Astrocyte (in vitro differentiated cells and primary cell): Measurements from ENCODE around the gene MTRF1L. TPM values are rescaled to one million over a fixed set of nuclear protein-coding genes. Genes with fewer than 3 reads are reported as not detected.

Source experiments
- DNase-seq: peaks from one replicate; pipeline ENCODE4 v3.0.0-alpha.2; 2010; ENCODE audit warnings: low read depth
- FAIRE-seq: peaks from 2 replicates; lab custom pipeline; 2011; peaks lifted over from hg19 to GRCh38; lab: Jason Lieb, UNC
- H2AFZ ChIP-seq: 2 replicates; pipeline ENCODE4 v1.6.0; 2012; ENCODE audit warnings: low read depth, low read length, inconsistent platforms
- H3K27ac ChIP-seq: 2 replicates; pipeline ENCODE4 v1.5.1; 2011; ENCODE audit warnings: low read depth, low read length, inconsistent platforms
- H3K27me3 ChIP-seq: 2 replicates; pipeline ENCODE4 v1.6.0; 2011; ENCODE audit warnings: low read length, inconsistent platforms; ENCODE audit not compliant: insufficient read depth
- H3K36me3 ChIP-seq: 2 replicates; pipeline ENCODE4 v1.5.1; 2011; ENCODE audit warnings: low read length, inconsistent platforms; ENCODE audit not compliant: insufficient read depth
- H3K4me1 ChIP-seq: 2 replicates; pipeline ENCODE4 v1.5.1; 2011; ENCODE audit warnings: low read length, inconsistent platforms; ENCODE audit not compliant: insufficient read depth
- H3K4me2 ChIP-seq: 2 replicates; pipeline ENCODE4 v1.6.0; 2012; ENCODE audit warnings: low read length, inconsistent platforms
- H3K4me3 ChIP-seq: 2 replicates; pipeline ENCODE4 v1.5.1; 2011; ENCODE audit warnings: low read depth, mild to moderate bottlenecking, low read length, inconsistent platforms; ENCODE audit not compliant: insufficient read depth
- H3K79me2 ChIP-seq: 2 replicates; pipeline ENCODE4 v1.6.0; 2012; ENCODE audit warnings: mild to moderate bottlenecking, low read length, inconsistent platforms; ENCODE audit not compliant: insufficient read depth
- H3K9ac ChIP-seq: 2 replicates; pipeline ENCODE4 v1.6.0; 2012; ENCODE audit warnings: mild to moderate bottlenecking, low read length, inconsistent platforms
- H3K9me3 ChIP-seq: 2 replicates; pipeline ENCODE4 v1.5.1; 2012; ENCODE audit warnings: low read depth, mild to moderate bottlenecking, low read length, inconsistent platforms; ENCODE audit not compliant: insufficient read depth
- H4K20me1 ChIP-seq: 2 replicates; pipeline ENCODE4 v1.6.0; 2012; ENCODE audit warnings: low read length, inconsistent platforms; ENCODE audit not compliant: insufficient read depth
- H3K27ac Mint-ChIP-seq: one replicate; pipeline ENCODE4 v1.8.0; 2021; ENCODE audit warnings: mild to moderate bottlenecking, mixed read lengths; ENCODE audit not compliant: unreplicated experiment
- H3K27me3 Mint-ChIP-seq: one replicate; pipeline ENCODE4 v1.8.0; 2021; ENCODE audit warnings: low read depth, mixed read lengths; ENCODE audit not compliant: unreplicated experiment
- H3K36me3 Mint-ChIP-seq: one replicate; pipeline ENCODE4 v1.8.0; 2021; ENCODE audit warnings: low read depth, mixed read lengths; ENCODE audit not compliant: unreplicated experiment
- H3K4me1 Mint-ChIP-seq: one replicate; pipeline ENCODE4 v1.8.0; 2021; ENCODE audit warnings: low read depth, mixed read lengths; ENCODE audit not compliant: unreplicated experiment
- H3K4me3 Mint-ChIP-seq: one replicate; pipeline ENCODE4 v1.8.0; 2021; ENCODE audit warnings: mild to moderate bottlenecking, moderate library complexity, mixed read lengths; ENCODE audit not compliant: unreplicated experiment
- H3K9me3 Mint-ChIP-seq: one replicate; pipeline ENCODE4 v1.8.0; 2021; ENCODE audit warnings: mild to moderate bottlenecking, mixed read lengths; ENCODE audit not compliant: unreplicated experiment
- EZH2 ChIP-seq: IDR thresholded peaks from 2 replicates; pipeline ENCODE4 v1.6.1; 2012; ENCODE audit warnings: mild to moderate bottlenecking, low read length, inconsistent platforms; ENCODE audit not compliant: insufficient read depth
- total RNA-seq: library from RNA; stranded (reverse); gene quantifications from 2 replicates; pipeline ENCODE4 v1.2.1, GENCODE V29; 2021
- TF ChIP-seq, protein P1 (sequence below): IDR thresholded peaks from 2 replicates; pipeline ENCODE4 v1.5.1; 2011; ENCODE audit warnings: low read depth, mild to moderate bottlenecking, inconsistent platforms, low read length, moderate library complexity; ENCODE audit not compliant: insufficient read depth

MTRF1L gene
- total RNA-seq, 1 donor from 2014 or later = 33.2 TPM

- DNase-seq (no peak), FAIRE-seq (no peak)
- Histone ChIP-seq H4K20me1 (no peaks in the 10 kb centered on the region), H3K27me3 (no peaks in the 10 kb centered on the region), H3K4me2 (no peak overlapping the region), H3K79me2 (no peaks in the 10 kb centered on the region), H3K9me3 (no peaks in the 10 kb centered on the region), H3K4me3 (no peak overlapping the region), H2AFZ (no peak overlapping the region), H3K4me1 (peaks cover 7% of the 10 kb centered on the region), H3K9ac (no peak overlapping the region), H3K36me3 (no peaks in the 10 kb centered on the region), H3K27ac (no peak overlapping the region)
- no peak overlapping the region for H3K4me3 Mint-ChIP-seq
- peaks cover 9% of the 10 kb centered on the region for H3K4me1 Mint-ChIP-seq
- H3K27ac Mint-ChIP-seq = no peak overlapping the region
- TF ChIP-seq EZH2 = no peak
- TF ChIP-seq, protein P1, sequence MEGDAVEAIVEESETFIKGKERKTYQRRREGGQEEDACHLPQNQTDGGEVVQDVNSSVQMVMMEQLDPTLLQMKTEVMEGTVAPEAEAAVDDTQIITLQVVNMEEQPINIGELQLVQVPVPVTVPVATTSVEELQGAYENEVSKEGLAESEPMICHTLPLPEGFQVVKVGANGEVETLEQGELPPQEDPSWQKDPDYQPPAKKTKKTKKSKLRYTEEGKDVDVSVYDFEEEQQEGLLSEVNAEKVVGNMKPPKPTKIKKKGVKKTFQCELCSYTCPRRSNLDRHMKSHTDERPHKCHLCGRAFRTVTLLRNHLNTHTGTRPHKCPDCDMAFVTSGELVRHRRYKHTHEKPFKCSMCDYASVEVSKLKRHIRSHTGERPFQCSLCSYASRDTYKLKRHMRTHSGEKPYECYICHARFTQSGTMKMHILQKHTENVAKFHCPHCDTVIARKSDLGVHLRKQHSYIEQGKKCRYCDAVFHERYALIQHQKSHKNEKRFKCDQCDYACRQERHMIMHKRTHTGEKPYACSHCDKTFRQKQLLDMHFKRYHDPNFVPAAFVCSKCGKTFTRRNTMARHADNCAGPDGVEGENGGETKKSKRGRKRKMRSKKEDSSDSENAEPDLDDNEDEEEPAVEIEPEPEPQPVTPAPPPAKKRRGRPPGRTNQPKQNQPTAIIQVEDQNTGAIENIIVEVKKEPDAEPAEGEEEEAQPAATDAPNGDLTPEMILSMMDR = no peak
- H3K36me3 Mint-ChIP-seq = no peaks in the 10 kb centered on the region
- no peaks in the 10 kb centered on the region for H3K27me3 Mint-ChIP-seq
- H3K9me3 Mint-ChIP-seq = no peaks in the 10 kb centered on the region
Measured at GRCh38 chr6:153027480-153027879, 25.0 kb upstream of the MTRF1L start.

- FAIRE-seq (no peak), DNase-seq (no peak)
- H3K36me3 Mint-ChIP-seq = no peaks in the 10 kb centered on the region
- no peak overlapping the region for H3K4me3 Mint-ChIP-seq
- H3K27me3 Mint-ChIP-seq = no peaks in the 10 kb centered on the region
- H2AFZ ChIP-seq = peak overlapping the region; percentile 19
- no peaks in the 10 kb centered on the region for H3K36me3 ChIP-seq
- no peak overlapping the region for H3K4me2 ChIP-seq
- H3K4me1 ChIP-seq = no peaks in the 10 kb centered on the region
- H3K79me2 ChIP-seq = no peaks in the 10 kb centered on the region
- H3K27me3 ChIP-seq = no peaks in the 10 kb centered on the region
- no peak overlapping the region for H3K27ac ChIP-seq
- no peaks in the 10 kb centered on the region for H4K20me1 ChIP-seq
- H3K9me3 Mint-ChIP-seq = no peaks in the 10 kb centered on the region
- H3K4me3 ChIP-seq = no peak overlapping the region
- H3K27ac Mint-ChIP-seq = no peak overlapping the region
- H3K4me1 Mint-ChIP-seq = peaks cover 9% of the 10 kb centered on the region
- no peak for TF ChIP-seq EZH2
- TF ChIP-seq, protein P1 = no peak
- no peak overlapping the region for H3K9ac ChIP-seq
- H3K9me3 ChIP-seq = no peaks in the 10 kb centered on the region
Measured at GRCh38 chr6:153024709-153025017, 22.2 kb upstream of the MTRF1L start.

DNA sequence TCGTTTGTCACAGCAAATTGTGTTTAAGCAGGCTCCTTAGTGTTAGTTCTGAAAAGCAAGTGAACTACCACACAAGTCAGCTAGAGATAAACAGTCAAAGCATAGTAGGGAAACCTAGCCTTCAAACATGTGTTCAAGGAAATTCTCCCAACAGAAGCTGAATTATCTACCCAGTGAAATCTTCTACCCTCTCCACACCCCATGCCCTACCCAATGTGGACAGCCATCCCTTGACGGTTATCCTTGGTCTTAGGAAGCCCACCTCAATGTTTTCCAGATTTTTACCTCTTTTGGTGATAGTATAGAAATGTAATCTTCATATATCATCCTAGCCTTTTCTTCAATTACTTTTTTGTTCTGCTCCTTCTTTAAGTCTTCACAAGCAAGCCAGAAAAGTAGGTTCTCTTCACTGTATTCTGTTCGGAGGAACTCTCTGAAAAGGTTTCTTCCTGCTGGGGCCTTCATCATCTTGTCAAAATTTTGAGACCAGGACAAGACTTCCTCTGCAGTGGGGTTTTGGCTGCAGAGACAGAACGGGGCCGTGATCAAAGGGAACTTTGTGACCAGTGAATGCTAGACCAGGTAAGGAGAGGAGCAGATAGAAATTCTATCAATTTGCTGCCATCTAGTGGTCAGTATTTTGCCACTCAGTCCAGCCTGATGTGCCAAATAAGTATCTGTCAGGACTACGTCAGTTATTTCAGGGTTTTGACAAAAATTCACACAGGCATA, 21.6 kb upstream of the MTRF1L start:
- Histone ChIP-seq H4K20me1 (no peaks in the 10 kb centered on the region), H2AFZ (peak overlapping the region; percentile 19), H3K79me2 (no peaks in the 10 kb centered on the region), H3K4me3 (no peak overlapping the region), H3K27me3 (no peaks in the 10 kb centered on the region), H3K36me3 (no peaks in the 10 kb centered on the region), H3K27ac (no peak overlapping the region), H3K4me1 (no peaks in the 10 kb centered on the region), H3K9ac (no peak overlapping the region), H3K4me2 (no peak overlapping the region), H3K9me3 (no peaks in the 10 kb centered on the region)
- Mint-ChIP-seq H3K9me3 (no peaks in the 10 kb centered on the region), H3K36me3 (no peaks in the 10 kb centered on the region), H3K27me3 (no peaks in the 10 kb centered on the region), H3K4me3 (no peak overlapping the region), H3K27ac (no peak overlapping the region), H3K4me1 (peaks cover 9% of the 10 kb centered on the region)
- TF ChIP-seq EZH2 = no peak
- TF ChIP-seq, protein P1 = peak; percentile 95
- DNase-seq (no peak), FAIRE-seq (peak; percentile 87)
